Occipital lobe (tissue), 2 donors: Measurements from ENCODE around the gene BSG. TPM values are rescaled to one million over a fixed set of nuclear protein-coding genes. Genes with fewer than 3 reads are reported as not detected.

Experiments used
- DNase-seq: peaks from one replicate; lab custom pipeline; 2025; lab: John Stamatoyannopoulos, UW
- total RNA-seq: library from RNA; depleted of rRNA; stranded (reverse); fragments of >200 nt; gene quantifications from one replicate; pipeline ENCODE4 v1.2.3, GENCODE V29; 2014

Gene BSG
- total RNA-seq, 1 donor from 2014 or later = 77.4 TPM

DNA sequence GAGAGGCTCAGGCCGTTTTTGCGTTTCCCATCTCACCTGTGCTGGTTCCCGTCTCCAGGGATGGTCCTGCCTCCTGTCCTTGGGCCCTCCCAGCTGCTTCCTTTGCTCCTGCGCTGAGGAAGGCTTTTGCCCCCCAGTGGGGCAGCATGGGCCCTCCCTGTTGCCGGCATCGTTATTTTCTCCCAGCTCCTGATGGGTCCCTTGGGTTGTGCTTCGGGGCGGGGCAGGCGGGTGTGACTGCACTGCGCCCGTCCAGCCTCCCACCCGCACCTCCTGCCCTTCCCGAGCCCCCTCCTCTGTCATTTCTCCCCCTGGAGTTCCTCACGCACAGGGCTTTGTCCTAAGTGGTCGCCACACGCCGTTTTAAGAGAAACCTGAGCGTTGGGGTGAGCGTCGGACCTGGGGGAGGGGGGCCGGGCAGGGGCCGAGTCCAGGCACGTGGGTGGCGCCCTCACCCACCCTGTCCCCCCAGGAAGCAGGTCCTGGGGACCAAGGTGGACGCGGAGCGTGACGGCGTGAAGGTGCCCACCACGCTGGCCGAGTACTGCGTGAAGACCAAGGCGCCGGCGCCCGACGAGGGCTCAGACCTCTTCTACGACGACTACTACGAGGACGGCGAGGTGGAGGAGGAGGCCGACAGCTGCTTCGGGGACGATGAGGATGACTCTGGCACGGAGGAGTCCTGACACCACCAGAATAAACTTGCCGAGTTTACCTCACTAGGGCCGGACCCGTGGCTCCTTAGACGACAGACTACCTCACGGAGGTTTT, 31.3 kb upstream of the BSG start:
- no peak for DNase-seq

DNA sequence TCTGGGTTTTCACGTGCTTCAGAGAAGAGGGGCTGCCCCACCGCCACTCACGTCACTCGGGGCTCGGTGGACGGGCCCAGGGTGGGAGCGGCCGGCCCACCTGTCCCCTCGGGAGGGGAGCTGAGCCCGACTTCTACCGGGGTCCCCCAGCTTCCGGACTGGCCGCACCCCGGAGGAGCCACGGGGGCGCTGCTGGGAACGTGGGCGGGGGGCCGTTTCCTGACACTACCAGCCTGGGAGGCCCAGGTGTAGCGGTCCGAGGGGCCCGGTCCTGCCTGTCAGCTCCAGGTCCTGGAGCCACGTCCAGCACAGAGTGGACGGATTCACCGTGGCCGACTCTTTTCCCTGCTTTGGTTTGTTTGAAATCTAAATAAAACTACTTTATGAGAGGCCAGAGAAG, 30.7 kb upstream of the BSG start:
- no peak for DNase-seq

DNA sequence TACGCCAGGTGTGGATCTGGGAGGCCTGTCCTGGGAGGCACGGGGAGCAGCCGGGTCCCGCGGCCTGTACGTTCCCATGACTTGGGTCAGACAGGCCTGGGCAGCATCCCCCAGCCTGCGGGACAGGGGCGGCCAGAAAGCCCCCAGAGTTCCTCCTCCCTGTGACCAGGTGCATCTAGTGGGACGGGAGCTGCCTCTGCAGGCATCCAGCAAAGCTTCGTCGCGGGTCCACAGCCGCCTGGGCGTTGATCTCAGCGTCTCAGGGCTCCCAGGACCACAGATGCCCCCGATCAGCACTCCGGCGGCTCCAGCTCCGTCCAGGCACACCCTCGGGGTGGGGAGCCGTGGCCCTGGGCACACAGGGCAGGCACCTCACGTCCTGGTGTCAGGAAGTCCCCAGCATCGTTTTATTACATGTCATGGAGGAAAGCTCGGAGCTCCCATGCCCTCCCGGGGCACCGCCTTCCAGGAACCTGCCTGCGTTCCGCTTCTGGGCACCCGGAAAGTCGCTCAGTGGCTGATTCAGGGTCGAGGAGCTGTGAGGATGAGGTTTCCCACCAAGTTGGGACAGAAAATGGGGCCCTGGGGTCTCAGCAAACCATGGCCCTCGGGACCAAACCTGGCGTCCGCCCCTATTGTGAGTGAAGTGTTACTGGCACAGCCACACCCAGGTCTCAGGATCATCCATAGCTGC, 30.1 kb upstream of the BSG start:
- DNase-seq = no peak

DNA sequence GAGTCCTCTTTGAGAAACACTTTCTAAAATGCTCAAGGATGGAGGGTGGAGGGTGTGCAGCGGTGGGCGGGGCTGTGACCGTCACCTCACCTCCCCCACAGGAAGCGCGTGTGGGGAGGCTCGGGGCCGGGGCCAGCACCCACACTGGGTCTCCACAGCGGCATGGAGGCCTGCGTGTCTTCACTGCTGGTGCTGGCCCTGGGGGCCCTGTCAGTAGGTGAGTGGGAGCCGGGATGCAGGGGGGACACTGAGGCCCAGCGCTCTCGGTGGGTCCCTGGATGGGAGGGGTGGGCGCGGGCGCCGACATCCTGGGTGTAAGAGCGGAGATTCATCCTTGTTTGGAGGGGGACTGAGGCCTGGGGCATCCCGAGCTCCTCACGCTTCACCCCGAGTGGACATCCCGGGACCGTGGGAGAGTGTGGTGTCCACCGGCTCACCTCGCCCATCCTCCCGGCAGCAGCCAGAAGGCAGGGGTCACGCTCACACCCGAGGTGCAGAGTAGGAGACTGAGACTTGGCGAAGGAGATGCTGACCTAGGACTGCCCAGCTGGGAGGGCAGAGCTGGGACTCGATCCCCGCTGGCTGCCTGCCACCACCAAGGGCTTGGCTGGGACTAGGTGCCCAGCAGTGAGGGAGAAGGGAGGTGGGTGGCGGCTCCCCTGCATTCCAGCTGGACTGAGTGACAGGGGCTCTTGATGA, 28.3 kb upstream of the BSG start, which contains the start of gene GZMM:
Gene GZMM, plus strand, starts transcription at position 144 of the 699 bp plus-strand sequence. Its CDS starts 19 bp downstream, at position 163.
- DNase-seq = no peak

DNA sequence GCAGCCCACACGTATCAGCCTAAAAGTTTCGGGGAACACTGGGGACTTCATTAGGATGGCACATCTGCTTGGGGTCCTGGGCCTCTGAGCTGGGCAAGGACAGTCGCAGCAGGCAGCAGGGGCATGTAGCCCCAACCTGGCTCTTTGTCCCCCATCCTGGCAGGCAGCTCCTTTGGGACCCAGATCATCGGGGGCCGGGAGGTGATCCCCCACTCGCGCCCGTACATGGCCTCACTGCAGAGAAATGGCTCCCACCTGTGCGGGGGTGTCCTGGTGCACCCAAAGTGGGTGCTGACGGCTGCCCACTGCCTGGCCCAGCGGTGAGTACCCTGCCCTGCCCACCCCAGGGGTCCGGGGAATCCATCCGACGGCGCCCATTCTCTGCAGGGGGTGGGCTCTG, 25.3 kb upstream of the BSG start:
- DNase-seq = no peak

DNA sequence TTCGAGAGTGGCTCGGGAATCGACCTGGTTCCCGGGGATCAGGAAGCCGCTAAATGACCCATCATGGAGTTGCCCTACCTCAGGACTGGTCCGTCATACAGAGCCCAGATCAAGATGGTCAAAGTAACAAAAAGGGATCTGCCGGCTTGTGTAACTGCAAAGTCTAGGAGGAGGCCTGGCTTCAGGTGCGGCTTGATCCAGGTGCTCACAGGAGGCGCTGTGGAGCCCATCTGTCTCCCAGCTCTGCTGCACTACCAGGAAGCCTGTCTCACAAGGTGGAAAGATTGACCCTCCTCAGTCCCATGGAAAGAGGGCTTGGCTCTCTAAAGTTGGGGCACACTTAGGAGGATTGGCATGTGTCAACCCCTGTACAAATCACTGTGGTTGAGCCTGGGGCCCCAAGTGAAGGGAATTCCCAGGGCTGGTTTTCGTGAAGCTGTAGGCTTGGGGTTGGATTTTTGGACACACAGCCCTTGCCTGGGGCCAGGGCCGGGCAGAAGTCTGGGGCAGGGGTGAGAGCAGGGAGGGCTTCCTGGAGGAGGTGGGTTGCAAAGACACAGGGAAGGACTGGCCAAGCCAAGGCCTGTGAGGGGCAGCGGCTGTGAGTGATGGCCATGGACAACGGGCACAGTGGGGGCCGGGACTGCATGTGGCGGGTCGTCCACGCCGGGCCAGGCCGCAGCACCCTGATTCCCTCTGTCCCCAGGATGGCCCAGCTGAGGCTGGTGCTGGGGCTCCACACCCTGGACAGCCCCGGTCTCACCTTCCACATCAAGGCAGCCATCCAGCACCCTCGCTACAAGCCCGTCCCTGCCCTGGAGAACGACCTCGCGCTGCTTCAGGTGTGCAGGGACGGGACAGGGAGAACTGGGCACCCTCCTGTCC, 24.3 kb upstream of the BSG start:
- no peak for DNase-seq

DNA sequence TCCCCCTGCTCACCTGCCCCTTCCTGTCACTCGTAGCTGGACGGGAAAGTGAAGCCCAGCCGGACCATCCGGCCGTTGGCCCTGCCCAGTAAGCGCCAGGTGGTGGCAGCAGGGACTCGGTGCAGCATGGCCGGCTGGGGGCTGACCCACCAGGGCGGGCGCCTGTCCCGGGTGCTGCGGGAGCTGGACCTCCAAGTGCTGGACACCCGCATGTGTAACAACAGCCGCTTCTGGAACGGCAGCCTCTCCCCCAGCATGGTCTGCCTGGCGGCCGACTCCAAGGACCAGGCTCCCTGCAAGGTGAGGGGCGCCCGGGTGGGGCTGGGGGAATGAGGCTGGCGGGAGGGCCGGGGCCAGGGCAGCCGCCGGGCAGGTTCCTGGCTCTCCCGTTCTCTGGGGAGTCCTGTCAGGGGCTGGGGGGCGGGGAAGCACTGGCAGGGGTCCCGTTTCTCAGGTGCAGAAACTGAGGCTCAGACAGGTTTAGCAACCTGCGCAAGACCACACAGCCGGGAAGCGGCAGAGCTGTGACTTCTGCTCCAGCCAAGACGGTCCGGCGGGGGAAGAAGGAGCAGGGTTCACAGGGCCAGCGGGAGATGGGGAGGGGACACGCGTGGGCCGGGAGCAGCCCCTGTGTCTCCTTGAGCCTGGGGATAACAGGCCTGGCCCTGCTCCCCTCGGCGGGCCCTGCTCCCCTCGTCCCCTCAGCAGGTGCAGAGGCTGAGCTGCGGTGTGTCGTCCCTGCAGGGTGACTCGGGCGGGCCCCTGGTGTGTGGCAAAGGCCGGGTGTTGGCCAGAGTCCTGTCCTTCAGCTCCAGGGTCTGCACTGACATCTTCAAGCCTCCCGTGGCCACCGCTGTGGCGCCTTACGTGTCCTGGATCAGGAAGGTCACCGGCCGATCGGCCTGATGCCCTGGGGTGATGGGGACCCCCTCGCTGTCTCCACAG, 23.2 kb upstream of the BSG start:
- DNase-seq = no peak

DNA sequence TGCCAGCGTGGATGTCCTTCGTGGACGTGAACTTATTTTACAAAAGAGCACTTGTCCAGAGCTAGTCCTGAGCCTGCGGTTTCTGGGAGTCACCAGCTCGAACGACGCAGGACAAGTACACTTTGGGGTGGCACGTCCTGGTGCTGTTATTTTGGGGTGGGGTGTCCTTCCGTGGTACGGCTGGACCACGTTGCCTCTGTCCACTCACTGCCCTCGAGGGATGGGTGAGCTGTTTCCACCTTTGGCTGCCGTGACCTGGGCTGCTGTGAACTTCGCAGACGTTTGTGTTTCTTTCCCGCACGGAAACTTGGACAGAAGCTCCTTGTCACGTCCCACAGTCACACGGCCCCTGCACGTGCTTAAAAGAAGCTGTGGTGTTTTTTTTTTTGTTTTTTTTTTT, 17.6 kb upstream of the BSG start:
- DNase-seq = no peak

DNA sequence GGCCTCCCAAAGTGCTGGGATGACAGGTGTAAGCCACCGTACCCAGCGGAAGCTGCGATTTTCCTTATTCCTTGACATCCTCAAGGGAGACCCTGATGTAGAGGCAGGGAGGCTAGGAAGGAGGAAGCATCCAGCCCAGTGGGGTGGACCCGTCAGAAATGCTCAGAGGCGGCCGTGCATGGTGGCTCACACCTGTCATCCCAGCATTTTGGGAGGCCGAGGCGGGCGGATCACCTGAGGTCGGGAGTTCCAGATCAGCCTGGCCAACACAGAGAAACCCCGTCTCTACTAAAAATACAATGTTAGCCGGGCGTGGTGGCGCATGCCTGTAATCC, 17.0 kb upstream of the BSG start:
- no peak for DNase-seq

DNA sequence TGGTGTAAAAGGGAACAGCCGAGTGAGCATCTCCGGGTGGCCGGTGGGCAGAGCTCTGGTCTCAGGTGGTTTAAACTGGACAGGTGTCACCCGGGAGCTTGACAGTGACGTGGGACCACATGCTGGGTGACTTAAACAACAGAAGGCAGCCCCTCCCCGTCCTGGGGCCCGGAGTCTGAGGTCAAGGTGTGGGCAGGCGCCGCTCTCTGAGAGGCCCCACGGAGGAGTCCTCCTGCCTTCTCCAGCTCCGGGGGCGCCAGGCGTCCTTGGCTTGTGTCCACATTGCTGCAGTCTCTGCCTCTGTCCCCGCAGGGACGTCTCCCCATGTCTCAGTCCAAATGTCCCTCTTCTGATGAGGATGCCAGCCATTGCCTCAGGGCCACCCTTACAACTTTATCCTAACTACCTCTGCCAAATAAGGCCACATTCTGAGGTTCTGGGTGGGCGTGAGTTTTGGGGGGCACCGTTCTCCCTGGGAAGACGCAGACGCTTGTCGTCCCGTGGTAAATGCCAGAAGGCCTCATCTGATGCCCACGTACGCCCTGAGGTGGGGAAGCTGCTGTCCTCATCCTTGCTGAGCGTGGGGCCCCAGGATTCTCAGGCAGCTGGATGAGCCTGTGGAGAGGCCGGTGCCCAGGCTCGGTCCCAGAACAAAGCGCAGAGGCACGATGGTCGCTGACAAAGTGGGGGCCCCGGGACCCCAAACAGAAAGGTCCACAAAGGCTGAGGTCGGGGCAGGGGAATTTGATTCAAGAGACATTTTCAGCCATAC, 15.6 kb upstream of the BSG start:
- DNase-seq = no peak

DNA sequence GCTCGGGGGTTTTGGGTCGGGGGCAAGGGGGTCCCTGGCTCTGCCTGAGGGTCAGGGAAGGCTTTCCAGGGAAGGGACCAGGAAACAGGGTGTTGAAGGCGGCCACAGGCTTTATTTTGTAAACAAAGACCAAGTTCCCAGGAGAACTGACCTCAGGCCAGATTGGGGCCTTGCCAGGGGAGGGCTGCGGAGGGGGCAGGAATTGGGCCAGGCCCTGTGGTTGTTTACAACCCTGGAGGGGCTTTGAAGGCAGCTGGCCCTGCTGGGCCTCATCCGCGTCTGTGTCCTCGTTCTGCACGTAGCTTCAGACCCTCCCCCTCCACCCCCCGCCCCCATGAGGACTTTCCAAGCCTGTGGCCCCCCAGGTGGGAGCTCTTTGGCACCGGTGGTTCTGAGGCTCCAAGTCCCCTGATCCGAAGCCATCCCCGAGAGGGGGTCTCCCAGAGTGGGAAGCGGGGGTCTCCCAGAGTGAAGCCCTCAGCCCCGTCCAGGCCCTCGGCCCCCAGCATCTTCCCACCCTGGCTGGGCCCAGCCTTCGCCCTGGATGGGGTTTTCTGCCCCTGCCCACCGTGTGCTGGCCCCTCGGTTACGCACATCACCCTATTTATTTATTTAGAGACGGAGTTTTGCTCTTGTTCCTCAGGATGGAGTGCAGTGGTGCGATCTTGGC, 13.5 kb upstream of the BSG start:
- no peak for DNase-seq

DNA sequence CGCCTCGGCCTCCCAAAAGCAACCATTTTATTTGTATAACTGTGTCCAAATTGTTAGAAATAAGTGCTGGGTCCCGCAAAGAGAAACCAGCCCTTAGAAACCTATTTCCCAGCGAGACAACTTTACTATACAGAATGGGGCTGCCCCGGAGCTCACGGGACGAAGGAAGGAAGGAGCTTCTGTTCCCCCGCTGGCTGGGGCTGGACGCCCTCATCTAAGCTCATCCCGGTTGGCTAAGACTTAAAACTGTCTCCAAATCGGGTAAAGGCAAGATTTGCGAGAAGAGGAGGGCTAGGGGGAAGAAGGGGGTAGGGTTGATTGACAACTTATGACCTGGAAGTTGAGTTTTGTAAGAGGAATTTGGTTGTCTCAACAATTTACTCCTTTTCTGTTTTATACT, 12.3 kb upstream of the BSG start:
- DNase-seq = no peak

DNA sequence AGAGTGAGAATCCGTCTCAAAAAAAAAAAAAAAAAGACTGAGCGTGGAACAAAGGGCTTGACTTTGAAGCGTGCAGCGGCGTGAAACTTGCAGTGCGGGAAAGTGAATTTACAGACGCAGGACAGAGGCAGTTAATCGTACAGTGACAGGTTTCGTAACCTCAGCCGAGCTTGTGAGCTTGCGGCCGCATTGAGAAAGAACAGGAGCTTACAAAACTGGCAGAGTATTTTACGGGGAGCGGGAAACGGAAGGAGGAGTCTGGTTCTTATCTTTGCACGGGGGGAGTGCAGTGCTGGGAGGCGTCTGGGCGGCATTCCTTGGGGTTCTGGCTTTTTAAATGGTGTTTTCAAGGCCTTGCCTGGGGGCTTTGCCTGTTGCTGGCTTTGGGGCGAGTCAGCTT, 6.0 kb upstream of the BSG start:
- DNase-seq = no peak

DNA sequence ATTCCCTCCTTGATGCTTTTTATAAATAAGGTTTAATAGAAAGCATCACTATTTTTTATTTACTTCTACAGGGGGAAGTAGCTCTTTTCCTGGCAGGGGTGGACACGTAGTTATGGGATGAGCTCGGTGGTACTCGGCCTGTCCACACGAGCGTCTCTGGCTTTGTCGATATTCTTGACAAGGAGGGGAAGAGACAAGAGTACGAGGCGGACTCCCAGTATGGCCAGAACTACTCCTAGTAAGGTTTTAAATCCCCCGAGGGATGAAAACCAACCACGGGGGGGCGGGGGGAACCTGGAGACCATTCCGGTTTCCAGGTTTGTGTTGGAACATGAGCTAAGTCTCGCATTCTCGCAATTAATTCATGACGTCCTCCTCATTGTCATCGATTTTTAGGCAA, 5.6 kb upstream of the BSG start:
- no peak for DNase-seq

DNA sequence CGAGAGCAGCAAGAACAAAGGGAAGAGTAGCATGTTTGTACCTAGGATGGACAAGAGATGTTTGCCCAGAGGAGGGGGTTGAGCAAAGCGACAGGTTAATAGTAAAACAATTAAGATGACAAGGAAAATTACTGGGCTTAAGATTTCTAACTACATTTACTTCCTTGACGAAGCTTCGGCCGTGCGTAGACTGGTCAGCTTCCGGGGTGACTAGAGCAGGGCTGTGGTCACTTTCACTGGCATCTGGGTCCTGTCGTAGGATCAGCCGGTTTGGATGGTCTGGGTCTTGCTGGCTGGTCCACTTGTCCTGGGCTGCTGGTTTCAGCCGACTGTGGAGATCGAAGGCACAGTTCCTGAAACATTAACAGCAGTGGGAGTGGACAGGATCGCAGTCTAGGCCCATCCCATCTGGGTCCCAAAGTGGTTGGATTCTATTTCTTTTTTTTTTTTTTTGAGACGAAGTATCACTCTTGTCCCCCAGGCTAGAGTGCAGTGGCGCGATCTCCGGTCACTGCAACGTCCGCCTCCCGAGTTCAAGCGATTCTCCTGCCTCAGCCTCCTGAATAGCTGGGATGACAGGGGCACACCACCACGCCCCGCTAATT, 5.0 kb upstream of the BSG start:
- DNase-seq = no peak

DNA sequence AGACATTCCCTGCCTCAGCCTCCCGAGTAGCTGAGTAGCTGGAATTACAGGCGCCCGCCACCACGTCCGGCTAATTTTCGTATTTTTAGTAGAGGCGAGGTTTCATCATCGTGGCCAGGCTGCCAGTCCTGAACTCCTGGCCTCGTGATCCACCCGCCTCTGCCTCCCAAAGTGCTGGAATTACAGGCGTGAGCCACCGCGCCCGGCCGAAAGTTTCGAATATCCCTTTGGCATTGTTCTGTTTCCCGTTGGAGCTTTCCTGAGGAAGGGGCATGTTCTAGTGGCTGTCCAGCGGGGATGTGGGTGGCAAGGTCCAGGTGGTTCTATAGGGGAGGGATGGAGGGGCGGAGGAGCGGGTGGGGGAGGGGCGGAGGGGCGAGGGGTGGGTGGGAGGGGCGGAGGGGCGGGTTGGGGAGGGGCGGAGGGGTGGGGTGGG, 2.1 kb upstream of the BSG start:
- DNase-seq = no peak

DNA sequence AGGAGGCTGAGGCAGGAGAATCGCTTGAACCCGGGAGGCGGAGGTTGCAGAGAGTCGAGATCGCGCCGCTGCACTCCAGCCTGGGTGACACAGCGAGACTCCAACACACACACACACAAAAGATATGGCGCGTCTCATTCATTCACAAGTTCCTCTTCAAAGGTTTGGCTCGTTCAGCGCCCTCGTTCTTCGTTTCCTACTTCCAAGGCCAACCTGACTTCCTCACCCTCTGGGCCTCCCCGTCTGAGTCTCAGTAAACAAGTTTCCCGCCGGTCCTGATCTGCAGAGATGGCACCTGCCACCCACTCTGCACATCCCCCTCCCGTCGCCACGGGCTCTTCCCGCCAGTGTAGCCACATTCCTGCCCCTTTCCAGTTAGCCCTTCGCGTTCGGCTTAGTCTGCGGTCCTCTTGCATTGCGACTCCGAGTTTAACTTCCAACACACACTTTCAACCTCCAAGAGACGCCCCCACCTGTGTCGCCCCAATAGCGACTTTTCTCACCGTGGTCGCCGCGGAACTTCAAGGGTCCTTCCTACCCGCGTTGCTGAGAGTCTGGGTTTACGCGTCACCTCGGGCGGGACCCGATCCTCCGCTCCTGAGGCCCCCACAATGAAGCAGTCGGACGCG, 1.3 kb upstream of the BSG start:
- no peak for DNase-seq

DNA sequence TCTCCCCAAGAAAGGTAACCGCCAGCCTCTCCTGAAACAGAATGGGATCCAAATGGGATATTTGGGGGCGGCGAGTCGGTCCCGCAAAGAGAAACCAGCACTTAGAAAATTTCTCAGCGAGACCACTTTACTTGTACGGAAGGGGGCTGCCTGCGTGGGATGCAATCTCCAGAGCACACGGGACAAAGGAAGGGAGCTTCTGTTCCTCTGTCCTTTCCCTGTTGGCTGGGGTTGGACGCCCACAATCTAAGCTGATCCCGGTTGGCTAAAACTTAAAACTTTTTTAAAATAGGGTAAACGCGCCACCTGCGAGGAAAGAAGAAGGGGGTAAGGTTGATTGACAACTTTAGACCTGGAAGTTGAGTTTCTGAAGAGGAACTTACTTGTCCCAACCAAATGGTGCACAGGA, 826 bp upstream of the BSG start:
- no peak for DNase-seq
